HG03025 (cell line): ENCODE data around the gene KDR.

Source experiments
- ATAC-seq: cut with Tn5 transposase; IDR thresholded peaks from one replicate; pipeline ENCODE4 v1.9.1; 2021; ENCODE audit warnings: mild to moderate bottlenecking, moderate library complexity; ENCODE audit not compliant: unreplicated experiment, low FRiP score

Gene KDR

DNA sequence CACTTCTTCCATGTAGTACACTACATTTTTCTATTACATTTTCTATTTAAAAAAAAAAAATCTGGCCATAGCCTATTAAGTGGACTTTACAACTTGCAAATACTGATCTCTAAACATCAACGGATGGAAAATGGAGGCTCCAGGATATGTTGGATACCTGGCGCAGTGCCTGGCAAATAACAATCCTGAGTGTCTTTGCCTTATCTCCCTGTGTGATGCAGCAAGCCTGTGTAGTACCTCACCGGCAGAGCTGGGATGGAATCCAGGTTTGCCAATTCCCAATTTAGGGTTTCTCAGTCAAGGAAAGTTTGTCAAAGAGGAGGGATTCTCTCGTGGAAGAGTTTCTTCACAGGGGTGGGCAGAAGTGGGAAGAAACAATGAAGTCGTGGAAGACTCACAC is 93.2 kb downstream of the KDR start:
- ATAC-seq: no peak

DNA sequence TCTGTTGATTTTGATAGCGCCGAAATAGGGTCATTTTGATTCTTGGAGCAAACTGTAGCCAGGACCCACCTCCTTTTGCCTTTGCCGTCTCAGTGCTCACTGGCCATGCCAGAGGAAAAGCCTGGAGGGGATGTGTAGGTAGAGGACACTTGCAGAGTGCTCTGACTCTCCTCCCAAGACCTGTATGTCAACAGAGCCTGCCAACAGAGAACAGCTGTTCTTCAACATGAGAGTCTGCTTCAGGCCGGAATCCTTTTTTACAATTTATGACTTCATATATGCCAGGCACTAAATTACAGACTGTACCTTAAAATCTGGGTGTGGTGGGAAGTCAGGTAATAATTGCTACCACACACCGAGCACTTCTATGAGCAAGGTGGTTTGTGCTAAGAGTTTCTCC is 94.2 kb downstream of the KDR start:
- ATAC-seq: no peak

DNA sequence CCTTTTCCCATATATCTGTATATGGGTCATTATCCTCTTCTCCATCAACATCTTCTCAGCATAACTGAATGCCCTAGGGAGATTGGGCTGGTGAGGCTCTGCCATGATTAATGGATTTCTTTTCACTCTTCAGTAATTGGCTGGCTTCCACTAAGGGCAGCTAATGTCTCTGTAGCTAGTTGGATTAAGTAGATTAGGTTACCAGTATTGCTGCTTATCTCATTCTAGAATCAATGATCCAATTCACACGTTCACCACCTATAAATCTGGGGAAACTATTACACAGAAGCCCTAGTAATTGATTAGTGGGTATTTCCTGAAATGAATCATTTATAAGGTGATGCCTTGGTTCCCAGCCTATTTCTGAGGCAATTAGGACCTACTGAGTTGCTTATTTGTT is 94.8 kb downstream of the KDR start:
- no peak for ATAC-seq

DNA sequence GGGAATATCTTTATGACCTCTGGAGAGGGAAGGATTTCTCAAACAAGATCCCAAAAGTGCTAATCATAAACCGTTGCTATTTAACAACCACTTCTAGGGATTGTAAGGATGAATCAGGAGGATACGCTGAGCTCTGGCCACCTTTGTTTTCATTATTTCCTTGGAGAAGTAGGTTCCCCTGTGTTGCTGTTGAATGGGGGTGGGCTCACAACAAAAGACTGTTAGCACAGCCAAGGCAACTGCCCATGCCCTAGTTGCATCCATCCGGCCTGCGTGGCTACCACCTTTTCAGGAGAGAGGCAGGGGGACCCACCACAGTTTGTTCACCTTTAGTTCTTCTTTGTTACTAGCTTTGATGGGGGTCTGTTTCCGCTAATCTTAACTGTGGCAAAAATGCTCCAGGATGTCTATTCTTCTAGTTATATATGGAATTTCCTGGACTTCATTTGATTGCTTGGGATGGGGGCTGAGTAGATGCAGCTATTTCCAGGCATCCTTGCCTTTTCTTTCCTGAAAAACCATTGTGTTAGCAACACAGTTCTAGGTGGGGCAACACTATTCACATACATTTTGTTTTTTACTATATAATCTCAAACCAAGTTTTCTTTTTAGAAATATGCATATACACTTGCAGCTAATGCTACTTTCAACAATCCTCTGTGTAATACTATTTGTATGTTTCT is 95.4 kb downstream of the KDR start:
- ATAC-seq: no peak

DNA sequence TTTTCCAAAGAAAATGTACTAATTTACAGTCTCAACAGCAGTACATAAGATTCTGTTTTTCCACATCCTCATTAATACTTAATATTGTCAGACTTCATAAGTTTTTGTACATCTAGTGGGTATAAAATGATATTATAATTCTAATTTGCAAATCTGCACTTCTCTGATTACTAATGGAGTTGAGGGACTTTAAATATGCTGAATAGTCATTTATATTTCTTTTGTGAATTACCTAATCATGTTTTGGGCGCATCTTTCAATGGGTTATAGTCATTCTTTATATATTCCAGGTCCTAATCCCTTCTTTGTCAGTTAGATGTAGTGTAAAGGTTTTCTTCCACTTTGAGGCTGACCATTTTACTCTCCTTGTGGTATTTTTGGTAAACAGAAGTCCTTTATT is 96.1 kb downstream of the KDR start:
- no peak for ATAC-seq
